ENCODE data around the gene OR4N2.
"Not testable (repeated sequence)": the region's sequence is repeated elsewhere in the genome, so short reads cannot be mapped to it uniquely, and the experiment has no call there.

OR4N2 gene

DNA sequence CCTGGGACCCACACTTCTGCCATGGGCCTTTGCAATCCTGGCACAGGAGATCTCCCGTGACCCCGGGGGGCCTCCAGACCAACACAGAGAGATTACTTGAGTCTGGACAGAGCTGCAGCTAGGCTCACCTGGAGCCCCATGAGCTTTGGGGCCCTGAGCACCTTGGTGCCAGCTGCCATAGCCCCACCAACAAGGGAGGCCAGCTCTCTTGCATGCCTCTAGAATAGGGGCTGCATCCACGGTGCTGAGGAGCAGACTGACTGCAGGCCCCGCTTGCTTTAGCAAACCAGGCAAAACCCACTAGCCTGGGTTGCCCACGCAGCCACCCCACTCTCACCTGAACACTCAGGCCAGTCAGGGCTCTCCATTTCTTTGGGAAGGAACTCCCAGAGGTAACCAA is 3.7 kb upstream of the OR4N2 start:
- no peaks in the 10 kb centered on the region for H3K27me3 ChIP-seq
- H3K4me3 ChIP-seq (ENCODE audit: low read depth in 1 of 2, low read length in 1 of 2), result no peak overlapping the region
- no peaks in the 10 kb centered on the region for H3K36me3 ChIP-seq
- H3K4me1 ChIP-seq (ENCODE audit: control insufficient read depth in 1 of 2, insufficient read depth in 1 of 2, low read depth in 1 of 2, low read length in 1 of 2), result no peaks in the 10 kb centered on the region
- no peak overlapping the region for H3K27ac ChIP-seq
- no peaks in the 10 kb centered on the region for H3K9me3 ChIP-seq
- no peak for TF ChIP-seq CTCF (IDR thresholded peaks at IDR 0.05)

- Histone ChIP-seq H3K9me3 (no peaks in the 10 kb centered on the region), H3K4me3 (ENCODE audit: low read depth in 1 of 2, low read length in 1 of 2) (no peak overlapping the region), H3K36me3 (no peaks in the 10 kb centered on the region), H3K27me3 (no peaks in the 10 kb centered on the region), H3K27ac (no peak overlapping the region), H3K4me1 (ENCODE audit: control insufficient read depth in 1 of 2, insufficient read depth in 1 of 2, low read depth in 1 of 2, low read length in 1 of 2) (no peaks in the 10 kb centered on the region)
- TF ChIP-seq CTCF (IDR thresholded peaks at IDR 0.05), result no peak
Measured at GRCh38 chr14:19800282-19801117, 3.1 kb upstream of the OR4N2 start.

GRCh38 chr14:19801118-19801464 is 2.5 kb upstream of the OR4N2 start:
- TF ChIP-seq CTCF (IDR thresholded peaks at IDR 0.05), result no peak
- no peak overlapping the region for H3K27ac ChIP-seq
- no peaks in the 10 kb centered on the region for H3K27me3 ChIP-seq
- no peaks in the 10 kb centered on the region for H3K4me1 ChIP-seq (ENCODE audit: control insufficient read depth in 1 of 2, insufficient read depth in 1 of 2, low read depth in 1 of 2, low read length in 1 of 2)
- H3K9me3 ChIP-seq, result no peaks in the 10 kb centered on the region
- no peak overlapping the region for H3K4me3 ChIP-seq (ENCODE audit: low read depth in 1 of 2, low read length in 1 of 2)
- no peaks in the 10 kb centered on the region for H3K36me3 ChIP-seq

GRCh38 chr14:19813171-19813920 is 9.8 kb downstream of the OR4N2 start:
- not testable (repeated sequence) for H3K4me1 ChIP-seq (ENCODE audit: control insufficient read depth in 1 of 2, insufficient read depth in 1 of 2, low read depth in 1 of 2, low read length in 1 of 2); H3K27ac ChIP-seq; H3K27me3 ChIP-seq; H3K36me3 ChIP-seq; H3K9me3 ChIP-seq; H3K4me3 ChIP-seq (ENCODE audit: low read depth in 1 of 2, low read length in 1 of 2)

DNA sequence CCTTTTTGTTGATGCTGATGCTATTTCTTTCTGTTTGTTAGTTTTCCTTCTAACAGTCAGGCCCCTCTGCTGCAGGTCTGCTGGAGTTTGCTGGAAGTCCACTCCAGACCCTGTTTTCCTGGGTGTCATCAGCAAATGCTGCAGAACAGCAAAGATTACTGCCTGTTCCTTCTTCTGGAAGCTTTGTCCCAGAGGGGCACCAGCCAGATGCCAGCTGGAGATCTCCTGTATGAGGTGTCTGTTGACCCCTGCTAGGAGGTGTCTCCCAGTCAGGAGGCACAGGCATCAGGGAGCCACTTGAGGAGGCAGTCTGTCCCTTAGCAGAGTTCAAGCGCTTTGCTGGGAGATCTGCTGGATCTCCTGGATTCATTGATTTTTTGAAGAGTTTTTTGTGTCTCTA is 16.3 kb downstream of the OR4N2 start:
- not testable (repeated sequence) for H3K4me1 ChIP-seq (ENCODE audit: control insufficient read depth in 1 of 2, insufficient read depth in 1 of 2, low read depth in 1 of 2, low read length in 1 of 2); H3K4me3 ChIP-seq (ENCODE audit: low read depth in 1 of 2, low read length in 1 of 2); H3K27ac ChIP-seq; H3K36me3 ChIP-seq; H3K27me3 ChIP-seq; H3K9me3 ChIP-seq

GRCh38 chr14:19821016-19821415 is 17.4 kb downstream of the OR4N2 start:
- H3K9me3 ChIP-seq; H3K27ac ChIP-seq; H3K4me3 ChIP-seq (ENCODE audit: low read depth in 1 of 2, low read length in 1 of 2); H3K36me3 ChIP-seq; H3K4me1 ChIP-seq (ENCODE audit: control insufficient read depth in 1 of 2, insufficient read depth in 1 of 2, low read depth in 1 of 2, low read length in 1 of 2); H3K27me3 ChIP-seq: not testable (repeated sequence)

- Histone ChIP-seq H3K9me3 (no peaks in the 10 kb centered on the region), H3K27me3 (no peaks in the 10 kb centered on the region), H3K27ac (no peak overlapping the region), H3K4me1 (ENCODE audit: control insufficient read depth in 1 of 2, insufficient read depth in 1 of 2, low read depth in 1 of 2, low read length in 1 of 2) (no peaks in the 10 kb centered on the region), H3K4me3 (ENCODE audit: low read depth in 1 of 2, low read length in 1 of 2) (no peak overlapping the region), H3K36me3 (no peaks in the 10 kb centered on the region)
- TF ChIP-seq CTCF (IDR thresholded peaks at IDR 0.05), result no peak
Measured at GRCh38 chr14:19823178-19823577, 19.6 kb downstream of the OR4N2 start.

Data from neutrophil (primary cell).